Measurements from ENCODE around the gene APP.

The APP gene

DNA sequence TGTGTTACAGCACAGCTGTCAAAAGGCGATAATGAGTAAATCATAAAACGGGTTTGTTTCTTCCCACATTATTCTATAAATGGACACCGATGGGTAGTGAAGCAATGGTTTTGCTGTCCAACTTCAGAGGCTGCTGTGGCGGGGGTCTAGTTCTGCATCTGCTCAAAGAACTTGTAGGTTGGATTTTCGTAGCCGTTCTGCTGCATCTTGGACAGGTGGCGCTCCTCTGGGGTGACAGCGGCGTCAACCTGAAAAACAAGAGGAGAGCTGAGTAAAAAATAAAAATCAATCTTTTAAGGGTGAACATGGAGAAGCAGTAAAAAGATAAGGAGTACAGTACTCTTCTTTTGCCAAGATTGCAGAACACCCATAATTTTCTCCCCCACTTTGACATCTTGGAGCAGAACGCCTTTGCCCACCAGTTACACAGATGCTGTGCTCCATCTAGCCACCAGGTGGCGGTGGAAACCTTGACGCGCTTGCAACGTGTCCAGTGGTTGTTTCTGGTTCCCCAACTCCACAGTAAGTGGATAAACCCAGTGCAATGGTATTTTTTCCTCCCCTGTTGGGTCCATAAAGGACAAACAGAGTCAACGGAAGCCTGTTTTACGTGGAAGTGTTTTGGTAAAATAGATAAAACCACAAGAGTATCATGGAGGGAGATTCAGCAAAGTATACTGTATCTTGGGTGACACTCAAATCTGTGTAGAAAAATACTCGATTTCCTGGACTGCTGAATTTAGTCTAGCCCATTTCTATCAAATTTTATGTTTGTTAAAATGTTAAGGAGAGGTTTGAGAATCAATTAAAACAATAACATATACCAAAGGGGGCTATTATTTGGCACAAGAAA lies 288.8 kb downstream of the APP start (continued):
- TF ChIP-seq, protein P1, sequence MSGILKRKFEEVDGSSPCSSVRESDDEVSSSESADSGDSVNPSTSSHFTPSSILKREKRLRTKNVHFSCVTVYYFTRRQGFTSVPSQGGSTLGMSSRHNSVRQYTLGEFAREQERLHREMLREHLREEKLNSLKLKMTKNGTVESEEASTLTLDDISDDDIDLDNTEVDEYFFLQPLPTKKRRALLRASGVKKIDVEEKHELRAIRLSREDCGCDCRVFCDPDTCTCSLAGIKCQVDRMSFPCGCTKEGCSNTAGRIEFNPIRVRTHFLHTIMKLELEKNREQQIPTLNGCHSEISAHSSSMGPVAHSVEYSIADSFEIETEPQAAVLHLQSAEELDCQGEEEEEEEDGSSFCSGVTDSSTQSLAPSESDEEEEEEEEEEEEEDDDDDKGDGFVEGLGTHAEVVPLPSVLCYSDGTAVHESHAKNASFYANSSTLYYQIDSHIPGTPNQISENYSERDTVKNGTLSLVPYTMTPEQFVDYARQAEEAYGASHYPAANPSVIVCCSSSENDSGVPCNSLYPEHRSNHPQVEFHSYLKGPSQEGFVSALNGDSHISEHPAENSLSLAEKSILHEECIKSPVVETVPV (CRISPR knock-in tag; IDR thresholded peaks at IDR 0.05) = no peak

DNA sequence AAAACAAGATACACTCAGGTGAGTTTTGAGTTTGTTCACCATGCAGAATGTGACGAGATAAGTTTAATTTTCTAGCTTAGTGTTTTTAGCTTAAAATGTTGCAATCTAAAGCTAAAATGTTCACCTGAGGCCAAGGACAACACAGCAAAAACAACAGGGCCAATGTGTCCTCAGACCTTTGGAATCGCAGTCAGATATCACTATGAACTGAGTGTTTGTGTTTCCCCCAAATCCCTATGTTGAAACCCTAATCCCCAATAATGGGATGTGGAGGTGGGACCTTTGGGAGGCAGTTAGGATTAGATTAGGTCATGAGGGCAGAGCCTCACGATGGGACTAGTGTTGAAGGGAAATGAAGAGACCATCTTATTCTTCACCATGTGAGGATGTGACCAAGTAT lies 291.4 kb downstream of the APP start:
- ATAC-seq = no peak
- TF ChIP-seq TOX (CRISPR knock-in tag; IDR thresholded peaks at IDR 0.05; ENCODE audit: borderline replicate concordance) (no peak), RARB (CRISPR knock-in tag; IDR thresholded peaks at IDR 0.05) (no peak), PPARA (CRISPR knock-in tag; IDR thresholded peaks at IDR 0.05; ENCODE audit: borderline replicate concordance) (no peak), ZC3H10 (CRISPR knock-in tag; IDR thresholded peaks at IDR 0.05) (no peak), SNAI2 (CRISPR knock-in tag; IDR thresholded peaks at IDR 0.05) (no peak), TCF4 (CRISPR knock-in tag; IDR thresholded peaks at IDR 0.05; ENCODE audit: borderline replicate concordance) (no peak), ZFP3 (CRISPR knock-in tag; IDR thresholded peaks at IDR 0.05) (no peak), ARNTL (CRISPR knock-in tag; IDR thresholded peaks at IDR 0.05; ENCODE audit: borderline replicate concordance, low read depth) (no peak), ESRRG (CRISPR knock-in tag; IDR thresholded peaks at IDR 0.05) (no peak), ZFP30 (CRISPR knock-in tag; IDR thresholded peaks at IDR 0.05) (no peak), OSR1 (CRISPR knock-in tag; IDR thresholded peaks at IDR 0.05) (no peak), GLIS3 (CRISPR knock-in tag; IDR thresholded peaks at IDR 0.05) (no peak), ZNF565 (CRISPR knock-in tag; conservative IDR thresholded peaks at IDR 0.05; ENCODE audit: low read depth) (no peak)
- TF ChIP-seq, protein P2, sequence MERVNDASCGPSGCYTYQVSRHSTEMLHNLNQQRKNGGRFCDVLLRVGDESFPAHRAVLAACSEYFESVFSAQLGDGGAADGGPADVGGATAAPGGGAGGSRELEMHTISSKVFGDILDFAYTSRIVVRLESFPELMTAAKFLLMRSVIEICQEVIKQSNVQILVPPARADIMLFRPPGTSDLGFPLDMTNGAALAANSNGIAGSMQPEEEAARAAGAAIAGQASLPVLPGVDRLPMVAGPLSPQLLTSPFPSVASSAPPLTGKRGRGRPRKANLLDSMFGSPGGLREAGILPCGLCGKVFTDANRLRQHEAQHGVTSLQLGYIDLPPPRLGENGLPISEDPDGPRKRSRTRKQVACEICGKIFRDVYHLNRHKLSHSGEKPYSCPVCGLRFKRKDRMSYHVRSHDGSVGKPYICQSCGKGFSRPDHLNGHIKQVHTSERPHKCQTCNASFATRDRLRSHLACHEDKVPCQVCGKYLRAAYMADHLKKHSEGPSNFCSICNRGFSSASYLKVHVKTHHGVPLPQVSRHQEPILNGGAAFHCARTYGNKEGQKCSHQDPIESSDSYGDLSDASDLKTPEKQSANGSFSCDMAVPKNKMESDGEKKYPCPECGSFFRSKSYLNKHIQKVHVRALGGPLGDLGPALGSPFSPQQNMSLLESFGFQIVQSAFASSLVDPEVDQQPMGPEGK (CRISPR knock-in tag; IDR thresholded peaks at IDR 0.05; ENCODE audit: borderline replicate concordance) = no peak
- TF ChIP-seq, protein P1 (CRISPR knock-in tag; IDR thresholded peaks at IDR 0.05) = no peak

DNA sequence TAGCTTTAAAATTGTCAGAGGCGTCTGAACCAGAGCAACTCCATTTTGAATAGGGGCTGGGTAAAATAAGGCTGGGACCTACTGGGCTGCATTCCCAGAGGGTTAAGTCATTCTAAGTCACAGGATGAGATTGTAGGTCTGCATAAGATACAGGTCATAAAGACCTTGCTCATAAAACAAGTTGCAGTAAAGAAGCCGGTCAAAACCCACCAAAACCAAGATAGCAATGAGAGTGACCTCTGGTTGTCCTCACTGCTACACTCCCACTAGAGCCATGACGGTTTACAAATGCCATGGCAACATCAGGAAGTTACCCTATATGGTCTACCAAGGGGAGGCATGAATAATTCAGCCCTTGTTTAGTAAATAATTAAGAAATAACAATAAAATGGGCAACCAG lies 292.2 kb downstream of the APP start:
- ATAC-seq = no peak
- TF ChIP-seq ZC3H10 (CRISPR knock-in tag; IDR thresholded peaks at IDR 0.05) (no peak), SNAI2 (CRISPR knock-in tag; IDR thresholded peaks at IDR 0.05) (no peak), TCF4 (CRISPR knock-in tag; IDR thresholded peaks at IDR 0.05; ENCODE audit: borderline replicate concordance) (no peak), BACH2 (CRISPR knock-in tag; IDR thresholded peaks at IDR 0.05; ENCODE audit: borderline replicate concordance) (no peak), ZFP30 (CRISPR knock-in tag; IDR thresholded peaks at IDR 0.05) (no peak), CSDC2 (CRISPR knock-in tag; IDR thresholded peaks at IDR 0.05) (no peak), RARB (CRISPR knock-in tag; IDR thresholded peaks at IDR 0.05) (no peak), ZNF70 (CRISPR knock-in tag; IDR thresholded peaks at IDR 0.05) (no peak), ZFP3 (CRISPR knock-in tag; IDR thresholded peaks at IDR 0.05) (no peak), TOX (CRISPR knock-in tag; IDR thresholded peaks at IDR 0.05; ENCODE audit: borderline replicate concordance) (no peak), ISL1 (CRISPR knock-in tag; IDR thresholded peaks at IDR 0.05) (no peak), OSR1 (CRISPR knock-in tag; IDR thresholded peaks at IDR 0.05) (no peak), ZNF565 (CRISPR knock-in tag; conservative IDR thresholded peaks at IDR 0.05; ENCODE audit: low read depth) (no peak), GLIS3 (CRISPR knock-in tag; IDR thresholded peaks at IDR 0.05) (no peak), ARNTL (CRISPR knock-in tag; IDR thresholded peaks at IDR 0.05; ENCODE audit: borderline replicate concordance, low read depth) (no peak), PPARA (CRISPR knock-in tag; IDR thresholded peaks at IDR 0.05; ENCODE audit: borderline replicate concordance) (no peak)
- TF ChIP-seq, protein P2 (CRISPR knock-in tag; IDR thresholded peaks at IDR 0.05; ENCODE audit: borderline replicate concordance) = no peak
- TF ChIP-seq, protein P3, sequence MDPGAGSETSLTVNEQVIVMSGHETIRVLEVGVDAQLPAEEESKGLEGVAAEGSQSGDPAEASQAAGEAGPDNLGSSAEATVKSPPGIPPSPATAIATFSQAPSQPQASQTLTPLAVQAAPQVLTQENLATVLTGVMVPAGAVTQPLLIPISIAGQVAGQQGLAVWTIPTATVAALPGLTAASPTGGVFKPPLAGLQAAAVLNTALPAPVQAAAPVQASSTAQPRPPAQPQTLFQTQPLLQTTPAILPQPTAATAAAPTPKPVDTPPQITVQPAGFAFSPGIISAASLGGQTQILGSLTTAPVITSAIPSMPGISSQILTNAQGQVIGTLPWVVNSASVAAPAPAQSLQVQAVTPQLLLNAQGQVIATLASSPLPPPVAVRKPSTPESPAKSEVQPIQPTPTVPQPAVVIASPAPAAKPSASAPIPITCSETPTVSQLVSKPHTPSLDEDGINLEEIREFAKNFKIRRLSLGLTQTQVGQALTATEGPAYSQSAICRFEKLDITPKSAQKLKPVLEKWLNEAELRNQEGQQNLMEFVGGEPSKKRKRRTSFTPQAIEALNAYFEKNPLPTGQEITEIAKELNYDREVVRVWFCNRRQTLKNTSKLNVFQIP (CRISPR knock-in tag; IDR thresholded peaks at IDR 0.05; ENCODE audit: borderline replicate concordance, low read depth) = no peak
- TF ChIP-seq, protein P4, sequence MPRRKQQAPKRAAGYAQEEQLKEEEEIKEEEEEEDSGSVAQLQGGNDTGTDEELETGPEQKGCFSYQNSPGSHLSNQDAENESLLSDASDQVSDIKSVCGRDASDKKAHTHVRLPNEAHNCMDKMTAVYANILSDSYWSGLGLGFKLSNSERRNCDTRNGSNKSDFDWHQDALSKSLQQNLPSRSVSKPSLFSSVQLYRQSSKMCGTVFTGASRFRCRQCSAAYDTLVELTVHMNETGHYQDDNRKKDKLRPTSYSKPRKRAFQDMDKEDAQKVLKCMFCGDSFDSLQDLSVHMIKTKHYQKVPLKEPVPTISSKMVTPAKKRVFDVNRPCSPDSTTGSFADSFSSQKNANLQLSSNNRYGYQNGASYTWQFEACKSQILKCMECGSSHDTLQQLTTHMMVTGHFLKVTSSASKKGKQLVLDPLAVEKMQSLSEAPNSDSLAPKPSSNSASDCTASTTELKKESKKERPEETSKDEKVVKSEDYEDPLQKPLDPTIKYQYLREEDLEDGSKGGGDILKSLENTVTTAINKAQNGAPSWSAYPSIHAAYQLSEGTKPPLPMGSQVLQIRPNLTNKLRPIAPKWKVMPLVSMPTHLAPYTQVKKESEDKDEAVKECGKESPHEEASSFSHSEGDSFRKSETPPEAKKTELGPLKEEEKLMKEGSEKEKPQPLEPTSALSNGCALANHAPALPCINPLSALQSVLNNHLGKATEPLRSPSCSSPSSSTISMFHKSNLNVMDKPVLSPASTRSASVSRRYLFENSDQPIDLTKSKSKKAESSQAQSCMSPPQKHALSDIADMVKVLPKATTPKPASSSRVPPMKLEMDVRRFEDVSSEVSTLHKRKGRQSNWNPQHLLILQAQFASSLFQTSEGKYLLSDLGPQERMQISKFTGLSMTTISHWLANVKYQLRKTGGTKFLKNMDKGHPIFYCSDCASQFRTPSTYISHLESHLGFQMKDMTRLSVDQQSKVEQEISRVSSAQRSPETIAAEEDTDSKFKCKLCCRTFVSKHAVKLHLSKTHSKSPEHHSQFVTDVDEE (CRISPR knock-in tag; IDR thresholded peaks at IDR 0.05) = no peak
